NK-92 treated with Interleukin-12 subunit alpha and Interleukin-12 subunit beta, amount 100 ng/mL, for 24 hours (cell line): ENCODE measurements around the gene C4BPA.

Experiments used
- DNase-seq: peaks from one replicate; lab custom pipeline; 2025; lab: John Stamatoyannopoulos, UW

The C4BPA gene

DNA sequence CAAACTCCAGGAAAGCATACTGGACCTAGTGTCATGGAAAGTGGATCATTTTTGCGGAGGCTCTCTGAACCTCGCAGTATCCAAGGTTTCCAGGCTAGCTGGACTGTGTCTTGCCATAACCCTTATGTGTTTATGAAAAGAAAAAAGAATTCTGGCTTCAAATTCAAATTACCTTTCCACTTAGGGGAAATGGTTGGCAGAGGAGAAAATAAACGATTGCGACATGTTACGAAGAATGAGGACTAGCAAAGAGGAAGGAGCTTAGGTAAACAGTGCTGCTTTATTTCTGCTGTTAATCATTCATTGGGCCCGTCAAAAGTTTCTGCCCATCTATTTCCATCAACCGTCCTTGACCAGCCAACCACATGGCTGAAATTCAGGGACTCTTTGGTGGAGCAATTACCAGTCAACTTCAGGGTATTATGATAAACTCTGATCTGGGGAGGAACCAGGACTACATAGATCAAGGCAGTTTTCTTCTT lies at the start of gene C4BPA:
C4BPA (plus strand) TSS at position 342 of the 482 bp plus-strand sequence. CDS start 8,793 bp downstream, outside the sequence.
- no peak for DNase-seq

- no peak for DNase-seq
Observed at GRCh38 chr1:207054491-207054890, 49.5 kb upstream of the C4BPA start.

DNA sequence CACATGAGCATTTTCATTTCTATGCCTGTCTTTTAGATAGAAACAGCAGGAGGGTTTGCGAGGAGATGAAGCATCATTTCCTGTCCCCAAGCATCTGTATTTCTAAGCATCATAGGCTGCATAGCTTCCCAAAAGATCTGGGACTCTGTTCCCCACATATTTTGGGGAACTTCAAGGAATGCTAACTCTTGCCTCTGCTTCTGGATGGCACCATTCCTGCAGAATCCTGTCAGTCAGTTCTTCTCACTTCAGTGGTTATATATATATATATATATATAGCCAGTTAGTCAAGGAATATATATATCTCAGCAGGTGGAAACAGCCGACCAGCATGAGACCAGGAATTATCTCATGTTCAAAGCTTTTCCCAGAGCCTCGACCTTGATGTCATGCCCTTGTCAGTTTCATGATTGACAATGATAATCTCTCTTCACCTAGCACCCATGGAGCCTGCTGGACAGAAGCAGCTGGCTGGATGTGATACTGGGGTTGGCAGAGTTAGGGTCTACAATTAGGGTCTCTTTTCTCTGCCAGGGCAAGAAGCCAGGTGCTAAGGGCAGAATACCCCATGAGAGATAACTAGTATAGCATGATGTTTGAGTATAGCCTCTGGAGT lies 48.5 kb upstream of the C4BPA start:
- no peak for DNase-seq

GRCh38 chr1:207056673-207057072 lies 47.4 kb upstream of the C4BPA start:
- no peak for DNase-seq

DNA sequence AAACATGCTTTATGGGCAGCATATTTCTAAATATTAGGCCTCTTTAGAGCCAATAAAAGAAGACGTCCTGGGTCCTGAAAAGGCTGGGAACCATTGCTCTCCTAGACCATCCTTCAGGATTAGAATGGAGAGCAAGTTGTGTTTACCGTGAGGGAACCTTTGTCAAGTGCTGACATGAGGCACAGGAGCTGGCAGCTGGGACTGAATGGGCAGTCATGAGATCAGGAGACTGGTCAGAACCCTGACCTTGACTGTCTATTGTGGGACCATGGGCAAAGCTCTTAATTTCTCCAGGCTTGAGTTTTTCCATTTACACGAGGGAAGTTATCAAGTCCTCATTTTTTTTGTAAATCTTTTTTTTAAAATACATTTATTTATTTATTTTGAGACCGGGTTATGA lies 45.8 kb upstream of the C4BPA start:
- DNase-seq = no peak

GRCh38 chr1:207058878-207059867 lies 44.9 kb upstream of the C4BPA start:
- DNase-seq = no peak

GRCh38 chr1:207059881-207060280 lies 44.2 kb upstream of the C4BPA start:
- no peak for DNase-seq

DNA sequence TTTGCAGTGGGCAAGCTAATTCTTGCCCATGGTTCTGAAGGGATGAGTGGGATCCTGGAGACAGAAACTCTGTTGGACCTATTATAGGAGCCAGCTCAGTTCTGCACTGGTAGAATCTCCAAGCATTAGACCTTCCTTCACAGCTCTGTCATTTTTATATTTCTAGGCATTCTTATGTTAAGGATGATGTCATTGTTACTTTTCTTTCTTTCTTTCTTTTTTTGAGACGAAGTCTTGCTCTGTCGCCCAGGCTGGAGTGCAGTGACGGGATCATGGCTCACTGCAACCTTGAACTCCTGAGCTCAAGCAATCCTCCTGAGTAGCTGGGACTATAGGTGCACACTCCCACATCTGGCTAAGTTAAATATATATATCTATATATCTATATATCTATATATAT lies 43.4 kb upstream of the C4BPA start:
- no peak for DNase-seq

GRCh38 chr1:207062058-207062457 lies 42.0 kb upstream of the C4BPA start:
- DNase-seq = no peak

DNA sequence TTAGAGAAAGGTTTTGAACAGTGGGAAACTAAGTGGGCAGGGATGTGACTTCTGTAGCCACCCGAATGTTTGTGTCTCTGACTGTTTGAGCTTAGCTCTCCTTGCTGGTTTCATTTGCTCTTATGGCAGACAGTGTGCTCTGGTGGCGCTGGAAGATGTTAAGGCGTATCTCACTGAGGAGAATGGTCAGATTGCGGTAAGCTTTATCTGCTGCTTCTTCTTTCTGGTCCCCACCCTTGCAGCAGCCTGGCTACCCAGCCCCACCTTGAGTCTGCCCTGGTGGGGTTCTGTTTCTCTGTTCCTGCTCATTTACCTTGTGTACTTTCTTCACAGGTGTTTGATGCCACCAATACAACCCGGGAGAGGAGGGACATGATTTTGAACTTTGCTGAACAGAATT lies 41.0 kb upstream of the C4BPA start:
- DNase-seq = no peak

DNA sequence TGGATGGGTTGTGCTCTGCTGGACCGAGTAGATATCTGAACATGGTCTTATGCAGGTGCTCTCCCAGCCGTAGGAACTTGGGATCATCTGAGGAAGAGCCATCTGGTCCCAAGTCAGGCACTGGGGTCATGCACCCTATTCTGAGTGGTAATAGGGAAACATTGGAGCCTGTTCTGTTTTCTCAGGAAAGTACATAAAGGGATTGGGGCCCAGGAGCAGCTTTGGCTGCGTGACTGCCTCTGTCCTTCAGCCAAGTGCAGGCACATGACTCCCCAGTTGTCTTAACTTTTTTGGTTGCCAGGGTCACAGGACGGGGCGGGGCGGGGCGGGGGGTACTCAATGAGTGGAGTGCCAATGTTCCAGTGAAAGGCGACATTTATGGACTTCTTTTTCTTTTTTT lies 39.5 kb upstream of the C4BPA start:
- no peak for DNase-seq

DNA sequence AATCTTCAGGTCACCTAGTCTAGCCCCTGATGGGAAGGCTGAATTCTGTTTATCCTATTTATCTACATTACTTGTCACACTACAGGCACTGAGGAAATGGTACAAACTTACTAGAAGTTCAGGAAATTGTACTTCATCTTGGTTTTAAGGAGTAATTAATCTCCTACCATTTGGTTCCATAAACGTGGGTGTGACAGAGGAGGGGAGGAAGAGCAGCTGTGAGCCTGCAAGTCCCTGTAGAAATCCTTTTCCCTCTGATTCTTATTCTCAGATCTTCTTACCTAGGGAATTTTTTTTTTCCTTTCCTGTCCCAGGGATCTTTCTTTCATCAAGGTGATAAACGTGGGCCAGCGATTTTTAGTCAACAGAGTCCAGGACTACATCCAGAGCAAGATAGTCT lies 36.8 kb upstream of the C4BPA start:
- DNase-seq = no peak

DNA sequence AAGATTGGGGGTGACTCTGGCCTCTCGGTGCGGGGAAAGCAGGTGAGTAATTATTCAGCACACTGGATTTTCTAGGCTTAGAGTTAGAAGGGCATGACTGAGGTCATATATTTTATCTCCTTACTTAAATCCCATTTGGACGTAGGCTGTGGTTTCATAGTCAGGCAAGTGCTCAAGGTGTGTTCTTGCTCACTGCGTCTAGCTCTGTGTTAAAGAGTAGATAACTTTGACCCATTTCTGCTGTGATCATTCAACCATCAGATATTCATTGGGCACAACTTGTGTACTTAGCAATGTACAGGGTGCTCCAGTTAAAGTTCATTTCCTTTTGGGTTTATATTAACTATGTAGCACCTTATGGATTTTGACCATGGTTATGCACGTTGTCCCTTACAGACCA lies 36.4 kb upstream of the C4BPA start:
- DNase-seq = no peak

DNA sequence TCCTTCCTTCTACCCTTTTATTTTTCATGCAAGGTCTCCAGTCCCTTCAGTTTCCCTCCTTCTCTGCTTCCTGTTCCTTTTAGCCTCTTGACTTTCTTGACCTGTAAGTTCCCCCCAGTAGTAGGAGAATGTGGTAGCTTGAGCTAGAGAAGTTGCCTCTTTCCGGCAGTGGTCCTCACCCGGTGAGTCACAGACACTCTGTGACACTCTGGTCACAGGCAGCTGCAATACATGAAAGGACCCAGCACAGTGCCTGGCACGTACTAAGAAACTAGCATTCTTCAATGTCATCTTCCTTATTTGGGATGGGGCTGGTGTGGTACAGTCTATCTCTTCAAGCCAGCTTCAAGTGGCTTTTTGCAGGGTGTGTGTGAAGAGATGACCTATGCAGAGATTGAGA lies 35.0 kb upstream of the C4BPA start:
- no peak for DNase-seq

DNA sequence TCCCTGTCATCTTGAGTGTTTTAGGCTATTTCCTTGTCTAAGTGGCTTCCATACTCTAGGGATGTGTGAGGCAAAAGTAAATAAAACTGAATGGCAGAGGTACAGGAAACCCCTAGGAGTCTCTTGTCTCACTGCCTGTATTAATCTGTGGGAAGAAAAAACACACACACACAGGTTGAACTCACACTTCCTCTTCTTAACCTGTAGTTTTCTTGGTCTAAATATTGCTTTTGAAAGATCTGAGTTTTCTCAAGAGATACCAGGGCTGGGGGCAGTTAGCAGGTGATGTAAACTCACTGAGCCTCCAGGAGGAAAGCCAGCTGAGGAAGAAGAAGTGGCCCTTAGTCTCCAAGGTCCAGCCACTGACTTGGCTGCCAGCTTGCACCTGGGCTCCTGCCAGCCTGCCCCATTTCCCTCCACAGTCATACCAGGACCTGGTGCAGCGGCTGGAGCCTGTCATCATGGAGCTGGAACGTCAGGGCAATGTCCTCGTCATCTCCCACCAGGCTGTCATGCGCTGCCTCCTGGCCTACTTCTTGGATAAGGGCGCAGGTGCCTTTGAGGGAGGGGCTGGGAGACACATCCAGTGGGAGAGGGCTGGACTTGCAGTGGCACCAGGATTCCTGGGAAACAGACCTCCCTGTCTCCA lies 34.1 kb upstream of the C4BPA start:
- DNase-seq = no peak

DNA sequence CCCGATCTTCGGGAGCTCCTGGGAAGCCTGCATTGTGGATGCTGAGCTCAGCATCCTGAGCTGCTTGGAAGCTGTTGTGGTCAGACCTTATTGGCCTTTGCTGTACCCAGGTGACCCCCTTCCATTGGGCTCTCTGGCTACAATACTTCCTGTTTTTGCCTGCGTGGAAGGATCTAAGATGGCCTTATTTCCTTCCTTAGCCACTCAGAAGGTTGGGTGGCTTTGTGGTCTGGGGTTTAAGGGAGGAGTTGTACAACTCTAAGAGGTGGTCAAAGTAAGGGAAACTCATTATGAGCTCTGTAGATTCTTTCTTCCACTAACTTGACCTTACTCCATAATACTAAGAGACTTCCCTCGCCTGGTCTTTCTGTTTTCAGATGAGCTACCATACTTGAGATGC lies 33.2 kb upstream of the C4BPA start:
- DNase-seq = no peak

GRCh38 chr1:207071426-207071825 lies 32.6 kb upstream of the C4BPA start:
- DNase-seq = no peak

DNA sequence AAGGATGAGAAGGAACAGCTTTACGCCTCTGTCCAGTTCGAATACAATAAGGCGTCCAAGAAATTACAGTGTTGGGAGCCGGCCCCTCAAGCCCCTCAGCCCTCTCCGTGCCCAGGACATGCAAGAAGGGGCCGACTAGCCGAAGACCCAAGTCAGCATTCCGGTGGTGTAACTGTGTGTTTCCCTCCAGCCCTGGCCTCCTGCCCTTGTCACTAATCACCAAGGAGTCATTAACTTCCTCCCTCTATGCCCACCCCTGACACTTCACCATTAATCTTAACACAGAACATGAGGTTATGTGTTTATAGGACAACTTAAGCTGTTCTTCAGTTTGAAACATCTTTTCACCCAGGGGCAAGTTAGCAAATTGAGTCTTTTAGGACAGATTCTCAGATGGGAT lies 31.8 kb upstream of the C4BPA start:
- no peak for DNase-seq

GRCh38 chr1:207073906-207074820 lies 29.9 kb upstream of the C4BPA start:
- no peak for DNase-seq

- DNase-seq = no peak
Observed at GRCh38 chr1:207076181-207076955, 27.7 kb upstream of the C4BPA start.

- DNase-seq = no peak
Observed at GRCh38 chr1:207077012-207077411, 27.0 kb upstream of the C4BPA start.
